Subcutaneous adipose tissue (tissue), 4 donors: ENCODE data around the gene CCDC89. TPM values are rescaled to one million over a fixed set of nuclear protein-coding genes. Genes with fewer than 3 reads are reported as not detected.

Experiments used
- total RNA-seq, 4 donors: library from RNA; depleted of rRNA; stranded (reverse); fragments of >200 nt; gene quantifications; one replicate each; pipeline ENCODE4 v1.1.0, GENCODE V29; 2016
- TF ChIP-seq, protein P1 (sequence below): fragments of 450-650 bp; IDR thresholded peaks from one replicate; pipeline ENCODE4 v1.5.1; 2016; ENCODE audit warnings: low read depth, mild to moderate bottlenecking, control low read depth, antibody characterized with exemption, moderate library complexity

CCDC89 gene
- total RNA-seq: 1 to 10 TPM in 2 of 4 donors, under 1 TPM in 2; 0.49 to 2.2 (median 0.88) TPM

DNA sequence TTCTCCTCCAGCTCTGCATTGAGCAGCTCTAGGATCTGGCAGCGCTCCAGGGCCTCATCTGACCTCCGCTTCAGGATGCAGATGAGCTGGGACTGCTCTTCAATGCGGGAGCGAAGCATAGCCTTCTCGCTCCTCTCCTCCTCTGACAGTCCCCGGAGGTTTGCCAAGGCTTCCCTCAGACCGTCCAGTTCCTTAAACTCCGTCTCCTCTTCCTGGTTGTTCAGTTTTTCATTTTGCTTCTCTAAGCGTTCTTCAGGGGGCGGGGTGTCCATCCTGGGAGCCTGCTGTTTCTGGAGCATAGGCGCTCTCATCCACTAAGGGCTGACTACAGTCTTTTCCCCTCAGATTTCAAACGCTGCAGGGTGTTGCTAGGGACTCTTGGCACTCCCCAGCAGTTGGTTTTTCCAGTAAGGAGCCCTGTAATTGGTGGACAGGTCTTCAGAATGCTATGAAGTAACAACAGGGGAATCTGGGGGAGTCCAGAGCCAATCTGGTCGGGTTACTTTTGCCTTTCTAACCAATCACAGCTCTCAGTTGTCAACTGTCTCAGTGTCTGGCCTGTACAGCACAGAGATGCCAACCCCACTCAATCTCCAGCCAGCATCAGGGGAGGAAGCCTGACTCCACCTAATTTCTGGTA is at the start of gene CCDC89:
Gene CCDC89 (minus strand): TSS at position 376 of the 640 bp plus-strand sequence. CDS start 65 bp downstream, at position 311.
- TF ChIP-seq, protein P1, sequence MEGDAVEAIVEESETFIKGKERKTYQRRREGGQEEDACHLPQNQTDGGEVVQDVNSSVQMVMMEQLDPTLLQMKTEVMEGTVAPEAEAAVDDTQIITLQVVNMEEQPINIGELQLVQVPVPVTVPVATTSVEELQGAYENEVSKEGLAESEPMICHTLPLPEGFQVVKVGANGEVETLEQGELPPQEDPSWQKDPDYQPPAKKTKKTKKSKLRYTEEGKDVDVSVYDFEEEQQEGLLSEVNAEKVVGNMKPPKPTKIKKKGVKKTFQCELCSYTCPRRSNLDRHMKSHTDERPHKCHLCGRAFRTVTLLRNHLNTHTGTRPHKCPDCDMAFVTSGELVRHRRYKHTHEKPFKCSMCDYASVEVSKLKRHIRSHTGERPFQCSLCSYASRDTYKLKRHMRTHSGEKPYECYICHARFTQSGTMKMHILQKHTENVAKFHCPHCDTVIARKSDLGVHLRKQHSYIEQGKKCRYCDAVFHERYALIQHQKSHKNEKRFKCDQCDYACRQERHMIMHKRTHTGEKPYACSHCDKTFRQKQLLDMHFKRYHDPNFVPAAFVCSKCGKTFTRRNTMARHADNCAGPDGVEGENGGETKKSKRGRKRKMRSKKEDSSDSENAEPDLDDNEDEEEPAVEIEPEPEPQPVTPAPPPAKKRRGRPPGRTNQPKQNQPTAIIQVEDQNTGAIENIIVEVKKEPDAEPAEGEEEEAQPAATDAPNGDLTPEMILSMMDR: no peak

DNA sequence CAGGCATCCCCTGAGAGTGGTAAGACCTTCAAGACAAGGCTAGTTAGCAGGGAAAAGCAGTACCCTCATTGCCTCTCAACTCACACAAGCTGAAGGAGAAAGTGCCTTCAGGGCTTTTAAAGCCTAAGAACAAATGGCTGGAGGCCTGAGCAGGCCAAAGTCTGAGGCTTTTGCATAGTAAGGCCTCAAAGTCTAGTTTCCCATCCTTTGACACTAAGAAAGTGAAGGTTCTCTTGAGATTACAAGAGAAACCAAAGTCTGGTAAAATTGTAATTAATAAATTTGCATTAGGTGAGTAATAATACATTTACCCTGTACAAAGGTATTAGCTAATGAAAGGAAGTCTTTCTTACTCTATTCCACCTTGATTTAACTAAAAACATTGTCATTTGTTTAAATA is 47.0 kb upstream of the CCDC89 start:
- TF ChIP-seq, protein P1: no peak

DNA sequence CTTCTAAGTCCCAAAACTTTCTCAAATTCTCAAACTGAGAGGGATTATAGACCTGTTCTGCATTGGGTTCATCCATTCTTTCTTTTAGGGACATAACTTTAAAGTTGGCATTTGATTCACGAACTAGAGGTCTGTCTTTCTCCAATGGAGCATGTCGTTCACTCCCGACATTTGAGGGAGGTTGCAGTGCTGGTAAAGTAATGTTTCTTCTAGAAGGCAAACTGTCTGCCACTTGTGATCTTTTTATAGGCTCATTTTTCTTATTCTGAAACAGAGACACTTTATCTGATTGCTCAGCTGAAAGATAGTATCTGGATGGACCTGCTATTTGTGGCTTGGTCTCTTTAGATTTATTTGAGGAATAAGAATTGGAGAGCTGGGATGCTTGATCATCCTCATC is 40.4 kb upstream of the CCDC89 start:
- TF ChIP-seq, protein P1: no peak

DNA sequence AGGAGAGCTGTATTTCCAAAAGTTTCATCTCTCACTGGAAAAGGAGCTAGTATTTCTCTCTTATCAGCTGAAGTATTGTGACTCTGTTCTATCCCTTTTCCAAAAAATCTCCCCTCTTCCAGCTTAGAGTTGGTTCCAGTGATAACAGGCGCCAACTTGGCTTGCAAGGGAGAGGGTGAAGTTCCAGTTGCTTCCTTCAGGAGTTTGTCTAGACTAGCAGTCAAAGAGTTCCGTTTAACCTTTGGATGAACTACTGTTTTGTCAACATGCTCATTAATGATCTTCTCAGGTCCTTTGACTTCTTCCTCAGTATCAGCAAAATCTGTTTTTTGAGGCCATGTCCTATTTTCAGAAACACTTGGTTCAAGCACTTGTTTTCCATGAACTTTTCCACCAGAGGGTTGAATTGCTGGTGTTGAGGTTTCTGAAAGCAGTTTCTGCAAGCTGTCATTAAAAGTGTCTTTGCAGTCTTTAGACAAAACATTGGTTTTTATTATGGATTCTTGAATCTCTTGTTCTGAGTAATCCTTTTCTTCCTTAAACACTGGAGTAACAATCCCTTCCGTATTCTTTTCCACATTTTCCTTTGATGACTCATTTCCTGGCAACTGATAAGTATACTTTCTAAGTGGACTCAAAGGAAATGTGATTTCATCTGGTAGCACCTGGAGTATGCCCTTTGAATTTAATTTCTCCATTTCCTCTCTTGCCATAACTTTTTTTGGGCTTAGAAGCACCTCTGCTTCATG is 39.7 kb upstream of the CCDC89 start:
- TF ChIP-seq, protein P1: no peak

DNA sequence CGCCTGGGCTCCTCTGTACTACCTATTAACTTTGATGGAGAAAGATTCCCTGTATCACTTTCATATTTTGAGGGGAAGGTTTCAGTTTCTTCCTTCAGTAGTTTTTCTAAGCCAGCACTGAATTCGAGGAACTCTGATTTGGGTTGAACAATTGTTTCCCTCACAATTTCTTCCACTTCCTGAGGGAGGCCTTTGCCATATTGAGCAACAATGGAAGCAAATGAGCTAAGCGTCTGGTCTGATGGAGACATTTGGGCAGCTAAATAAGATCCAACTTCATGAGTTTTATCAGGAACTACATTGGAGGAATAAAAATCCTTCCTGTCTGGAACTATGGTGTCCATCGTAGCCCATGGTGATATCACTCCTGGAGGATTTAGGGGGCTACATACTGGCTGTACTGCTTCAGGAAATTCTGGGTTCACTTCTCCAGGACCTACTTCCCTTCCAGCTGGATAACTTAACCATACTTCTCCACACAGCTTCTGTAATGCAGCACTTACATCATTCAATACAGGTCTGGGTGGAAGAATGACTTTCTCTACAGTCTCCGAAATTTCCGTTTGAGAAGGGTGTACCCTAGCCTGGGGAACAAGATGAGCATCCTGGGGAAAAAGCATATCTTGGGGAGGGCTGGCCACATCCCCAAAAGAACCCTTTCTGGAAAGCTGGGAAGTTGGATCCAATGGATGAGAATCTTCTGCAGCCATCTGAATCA is 38.9 kb upstream of the CCDC89 start:
- TF ChIP-seq, protein P1: no peak

DNA sequence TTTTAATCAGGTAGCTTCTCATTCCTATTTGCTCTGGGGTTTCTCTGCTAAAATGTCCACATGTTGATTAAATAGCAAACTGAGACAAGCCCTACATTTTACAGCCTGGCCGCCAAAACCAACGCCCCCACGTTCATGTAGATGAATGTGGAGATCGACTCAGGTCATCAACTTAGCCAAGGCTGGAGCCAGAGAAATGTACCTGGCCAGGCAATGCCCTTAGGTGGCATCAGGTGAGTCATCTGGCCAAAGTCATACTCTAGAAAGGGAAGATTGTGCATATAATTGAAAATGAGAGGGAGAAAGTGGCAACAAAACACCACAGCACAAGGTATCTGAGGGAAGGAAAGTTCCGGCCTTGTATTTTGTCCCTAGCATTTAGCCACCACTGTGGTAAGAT is 37.1 kb upstream of the CCDC89 start:
- TF ChIP-seq, protein P1: no peak

DNA sequence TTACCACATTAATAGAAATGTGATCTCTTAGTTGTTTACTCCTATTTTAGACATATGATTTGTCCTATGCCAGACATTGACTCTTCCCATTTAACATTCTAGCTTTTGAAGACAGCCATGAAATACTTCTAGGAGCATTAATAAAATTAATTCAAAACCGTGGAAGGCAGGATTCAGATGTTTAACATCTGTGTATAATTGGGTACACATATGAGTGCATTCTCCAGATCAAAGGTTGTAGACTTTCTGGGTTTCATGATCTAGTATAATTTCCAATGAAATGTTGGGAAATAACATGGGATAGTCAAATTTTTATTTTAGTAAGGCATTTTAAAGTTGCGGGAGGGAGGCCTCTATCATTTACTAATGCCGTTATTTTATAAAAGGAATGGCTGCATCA is 35.2 kb upstream of the CCDC89 start:
- TF ChIP-seq, protein P1: no peak
